ENCODE results near the gene CEP41.

The CEP41 gene

DNA sequence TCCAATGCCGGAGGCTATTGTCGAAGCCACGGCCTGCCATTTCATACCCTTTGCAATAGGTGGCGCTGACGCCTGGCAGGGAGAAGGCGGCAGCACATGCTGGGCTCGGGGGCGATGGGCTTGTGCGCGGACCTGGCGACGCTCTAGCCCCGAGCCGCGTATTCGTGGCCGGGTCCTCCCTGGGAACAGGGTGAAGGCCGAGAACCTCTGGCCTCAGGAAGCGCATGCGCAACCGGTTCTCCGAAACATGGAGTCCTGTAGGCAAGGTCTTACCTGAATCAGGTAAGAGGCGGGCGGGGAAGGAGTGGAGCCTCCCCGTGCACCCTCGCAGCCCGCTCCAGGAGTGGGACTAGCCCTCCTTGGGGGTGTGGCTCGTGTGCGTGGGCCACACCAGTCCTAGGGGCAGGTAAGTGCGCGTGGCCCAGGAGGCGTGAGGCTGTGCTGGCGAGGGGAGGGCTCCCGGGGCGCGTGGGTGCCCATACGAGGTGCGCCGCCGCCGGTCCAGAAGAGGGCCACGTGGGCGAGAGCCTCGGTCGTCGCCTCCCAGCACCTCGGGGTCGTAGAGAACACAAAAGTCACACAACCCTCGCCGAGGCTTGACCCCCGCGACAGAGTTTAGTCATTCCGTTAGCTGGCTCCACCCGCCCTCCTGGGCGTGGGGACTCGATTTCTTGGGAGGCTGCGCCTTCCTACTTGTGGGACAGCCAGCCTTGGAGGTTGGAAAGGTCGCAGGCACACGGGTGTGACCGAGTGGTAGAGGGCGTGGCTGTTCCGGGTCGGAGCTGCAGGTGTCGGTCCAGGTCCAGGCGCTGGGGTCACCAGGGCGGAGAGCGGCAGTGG, 45.5 kb upstream of the CEP41 start:
- FAIRE-seq, result no peak
- TF ChIP-seq, protein P1, sequence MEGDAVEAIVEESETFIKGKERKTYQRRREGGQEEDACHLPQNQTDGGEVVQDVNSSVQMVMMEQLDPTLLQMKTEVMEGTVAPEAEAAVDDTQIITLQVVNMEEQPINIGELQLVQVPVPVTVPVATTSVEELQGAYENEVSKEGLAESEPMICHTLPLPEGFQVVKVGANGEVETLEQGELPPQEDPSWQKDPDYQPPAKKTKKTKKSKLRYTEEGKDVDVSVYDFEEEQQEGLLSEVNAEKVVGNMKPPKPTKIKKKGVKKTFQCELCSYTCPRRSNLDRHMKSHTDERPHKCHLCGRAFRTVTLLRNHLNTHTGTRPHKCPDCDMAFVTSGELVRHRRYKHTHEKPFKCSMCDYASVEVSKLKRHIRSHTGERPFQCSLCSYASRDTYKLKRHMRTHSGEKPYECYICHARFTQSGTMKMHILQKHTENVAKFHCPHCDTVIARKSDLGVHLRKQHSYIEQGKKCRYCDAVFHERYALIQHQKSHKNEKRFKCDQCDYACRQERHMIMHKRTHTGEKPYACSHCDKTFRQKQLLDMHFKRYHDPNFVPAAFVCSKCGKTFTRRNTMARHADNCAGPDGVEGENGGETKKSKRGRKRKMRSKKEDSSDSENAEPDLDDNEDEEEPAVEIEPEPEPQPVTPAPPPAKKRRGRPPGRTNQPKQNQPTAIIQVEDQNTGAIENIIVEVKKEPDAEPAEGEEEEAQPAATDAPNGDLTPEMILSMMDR (IDR thresholded peaks at IDR 0.05; ENCODE audit: insufficient read depth, missing control alignments), result no peak
- peak; percentile 55 for DNase-seq (ENCODE audit: insufficient read length, low spot score)

GRCh38 chr7:130485734-130486113, 44.9 kb upstream of the CEP41 start:
- no peak for DNase-seq (ENCODE audit: insufficient read length, low spot score)
- TF ChIP-seq, protein P1 (IDR thresholded peaks at IDR 0.05; ENCODE audit: insufficient read depth, missing control alignments), result no peak
- FAIRE-seq, result no peak

DNA sequence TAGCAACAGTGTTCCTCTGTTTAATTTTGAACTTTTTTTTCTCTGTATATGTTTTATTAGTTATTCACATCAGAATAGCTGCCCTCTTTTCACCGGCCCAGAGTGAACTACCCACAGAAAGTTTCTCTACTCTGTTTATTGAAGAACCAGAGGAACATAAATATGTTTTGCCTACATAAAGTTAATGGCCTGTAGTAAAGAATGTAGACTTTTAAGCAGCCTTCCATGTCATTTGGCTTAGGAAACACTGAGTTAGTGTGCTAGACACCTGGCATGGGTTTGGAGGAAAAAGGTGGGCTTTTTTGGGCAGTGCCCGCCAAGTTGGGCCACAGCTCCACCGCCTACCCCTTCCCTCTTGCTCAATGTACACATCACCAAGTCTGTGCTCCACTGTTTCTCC, 42.2 kb upstream of the CEP41 start:
- no peak for FAIRE-seq
- DNase-seq (ENCODE audit: insufficient read length, low spot score), result no peak
- TF ChIP-seq, protein P1 (IDR thresholded peaks at IDR 0.05; ENCODE audit: insufficient read depth, missing control alignments), result no peak

GRCh38 chr7:130481898-130482297, 41.1 kb upstream of the CEP41 start:
- no peak for DNase-seq (ENCODE audit: insufficient read length, low spot score)
- TF ChIP-seq, protein P1 (IDR thresholded peaks at IDR 0.05; ENCODE audit: insufficient read depth, missing control alignments), result no peak
- FAIRE-seq, result no peak

GRCh38 chr7:130479716-130480400, 39.0 kb upstream of the CEP41 start:
- FAIRE-seq (no peak), DNase-seq (ENCODE audit: insufficient read length, low spot score) (no peak)
- TF ChIP-seq, protein P1 (IDR thresholded peaks at IDR 0.05; ENCODE audit: insufficient read depth, missing control alignments), result no peak

GRCh38 chr7:130478991-130479390, 38.2 kb upstream of the CEP41 start:
- FAIRE-seq (no peak), DNase-seq (ENCODE audit: insufficient read length, low spot score) (no peak)
- TF ChIP-seq, protein P1 (IDR thresholded peaks at IDR 0.05; ENCODE audit: insufficient read depth, missing control alignments), result no peak
